Measurements from ENCODE around the gene FAM185A. TPM values are rescaled to one million over a fixed set of nuclear protein-coding genes. Genes with fewer than 3 reads are reported as not detected.

The FAM185A gene
- total and polyA plus RNA-seq, 2 of the 8 experiments (the other 6 are each of a cell fraction or from before 2014, with no cell fraction given): 5.2 to 6.6 TPM

DNA sequence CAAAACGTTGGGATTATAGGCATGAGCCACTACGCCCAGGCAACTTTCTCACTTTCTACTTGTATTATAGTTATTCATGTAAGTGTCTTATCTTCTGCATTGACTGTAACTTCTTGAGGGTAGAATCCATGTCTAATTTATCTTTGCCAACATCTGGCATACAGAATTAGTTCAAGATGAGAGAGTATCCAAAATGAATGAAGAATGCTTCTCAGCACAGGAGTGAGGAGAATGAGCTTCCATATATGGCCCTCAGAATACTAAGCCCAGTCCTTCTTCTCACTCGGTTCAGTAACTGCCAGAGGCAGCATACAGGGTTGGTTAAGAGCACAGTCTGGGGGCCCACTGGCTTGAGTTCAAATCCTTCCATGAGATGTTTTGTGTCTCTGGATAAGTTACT, 89.0 kb downstream of the FAM185A start:
- FAIRE-seq: no peak
- H3K36me3 ChIP-seq (ENCODE audit: control insufficient read depth in 2 of 4, insufficient read depth in 4 of 4, low read length in 3 of 4): no peaks in the 10 kb centered on the region
- no peak overlapping the region for H2AFZ ChIP-seq (ENCODE audit: low read length)
- no peaks in the 10 kb centered on the region for H3K23me2 ChIP-seq (ENCODE audit: low read depth, low read length)
- no peaks in the 10 kb centered on the region for H3K79me1 ChIP-seq (ENCODE audit: low read depth, low read length)
- H3K14ac ChIP-seq (ENCODE audit: insufficient read length): no peak overlapping the region
- WGBS, 2 experiments (ENCODE audit: extremely low coverage in 1 of 2, insufficient coverage in 1 of 2, insufficient read length in 1 of 2, insufficient replicate concordance in 2 of 2, low coverage in 1 of 2, low lambda C conversion rate in 2 of 2, missing lambda C conversion rate in 1 of 2): 88% methylated on average over 3 of the region's 3 CpGs; no CpG with 5 or more reads in 1 of the 2 experiments
- H2BK20ac ChIP-seq (ENCODE audit: low read length): no peak overlapping the region
- no peak overlapping the region for H4K8ac ChIP-seq (ENCODE audit: extremely low read depth, insufficient read depth, low read length)
- no peak overlapping the region for H2BK12ac ChIP-seq (ENCODE audit: low read depth, low read length)
- H3K4me2 ChIP-seq (ENCODE audit: insufficient read depth in 1 of 2, low read depth in 2 of 2, low read length in 2 of 2): no peak overlapping the region
- no peak overlapping the region for H3K4me3 ChIP-seq (ENCODE audit: extremely low read depth in 1 of 4, insufficient read depth in 2 of 4, low read depth in 3 of 4, low read length in 4 of 4)
- no peaks in the 10 kb centered on the region for H3K79me2 ChIP-seq (ENCODE audit: control insufficient read depth in 1 of 2, insufficient read depth in 2 of 2, low read length in 2 of 2)
- no peaks in the 10 kb centered on the region for H4K20me1 ChIP-seq (replicated peaks in 1 of 2; ENCODE audit: control insufficient read depth in 1 of 2, insufficient read depth in 2 of 2, low read length in 2 of 2)
- no peaks in the 10 kb centered on the region for H3K4me1 ChIP-seq (replicated peaks in 1 of 4; ENCODE audit: control insufficient read depth in 3 of 4, insufficient read depth in 4 of 4, low read length in 3 of 4)
- H2BK15ac ChIP-seq (ENCODE audit: low read length): no peak overlapping the region
- no peaks in the 10 kb centered on the region for H3K9me3 ChIP-seq (ENCODE audit: insufficient read depth in 2 of 2, low read depth in 1 of 2, low read length in 1 of 2)
- no peaks in the 10 kb centered on the region for H3K27me3 ChIP-seq (replicated peaks in 1 of 4; ENCODE audit: control insufficient read depth in 3 of 4, extremely low read depth in 1 of 4, insufficient read depth in 3 of 4, low read length in 3 of 4)
- no peak overlapping the region for H3K23ac ChIP-seq (ENCODE audit: insufficient read length)
- POLR2A ChIA-PET (ENCODE audit: partially characterized antibody): no interaction called here
- H3K18ac ChIP-seq (ENCODE audit: extremely low read depth, low read length): no peak overlapping the region
- CTCF ChIA-PET (ENCODE audit: partially characterized antibody): interaction anchor here (0.8 to 0.9 kb wide), 2 partner anchors 19 to 226 kb away, joined by 3 to 4 read pairs; no protein-coding TSS in a partner anchor
- no peak overlapping the region for H4K91ac ChIP-seq (replicated peaks; ENCODE audit: insufficient read length, low read length)
- H3K27ac ChIP-seq (ENCODE audit: low read depth, low read length): no peak overlapping the region
- no peak for TF ChIP-seq EGR1 (IDR thresholded peaks at IDR 0.05; ENCODE audit: borderline replicate concordance, low read depth, low read length)
- TF ChIP-seq NRF1 (IDR thresholded peaks at IDR 0.05; ENCODE audit: low read depth, low read length): no peak
- TF ChIP-seq CTBP2 (IDR thresholded peaks at IDR 0.05; ENCODE audit: borderline replicate concordance, insufficient read depth, insufficient read length, low read length): no peak
- TF ChIP-seq MAX (IDR thresholded peaks at IDR 0.05): no peak
- TF ChIP-seq TAF7 (optimal IDR thresholded peaks at IDR 0.05; ENCODE audit: borderline replicate concordance, low read depth, low read length): no peak
- TF ChIP-seq, protein P1, sequence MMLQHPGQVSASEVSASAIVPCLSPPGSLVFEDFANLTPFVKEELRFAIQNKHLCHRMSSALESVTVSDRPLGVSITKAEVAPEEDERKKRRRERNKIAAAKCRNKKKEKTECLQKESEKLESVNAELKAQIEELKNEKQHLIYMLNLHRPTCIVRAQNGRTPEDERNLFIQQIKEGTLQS (IDR thresholded peaks at IDR 0.05; ENCODE audit: insufficient read depth, low read depth, low read length): no peak
- no peak for TF ChIP-seq CHD1 (IDR thresholded peaks at IDR 0.05; ENCODE audit: low read depth, low read length)
- TF ChIP-seq CHD2 (IDR thresholded peaks at IDR 0.05; ENCODE audit: low read length): no peak
- no peak for TF ChIP-seq SIX5 (IDR thresholded peaks at IDR 0.05; ENCODE audit: low read depth, low read length)
- TF ChIP-seq BACH1 (IDR thresholded peaks at IDR 0.05; ENCODE audit: low read length): no peak
- no peak for TF ChIP-seq EP300 (IDR thresholded peaks at IDR 0.05; ENCODE audit: borderline replicate concordance in 1 of 2, low read depth in 2 of 2, low read length in 2 of 2)
- no peak for TF ChIP-seq RXRA (IDR thresholded peaks at IDR 0.05; ENCODE audit: insufficient read depth, low read depth, low read length)
- no peak for TF ChIP-seq SRF (IDR thresholded peaks at IDR 0.05; ENCODE audit: low read depth, low read length)
- no peak for TF ChIP-seq MAFK (IDR thresholded peaks at IDR 0.05; ENCODE audit: low read depth, low read length)
- no peak overlapping the region for H2BK5ac ChIP-seq (ENCODE audit: low read depth, low read length)
- no peak overlapping the region for H2AK5ac ChIP-seq (ENCODE audit: low read depth, low read length)
- H3K9ac ChIP-seq (replicated peaks in 1 of 4; ENCODE audit: extremely low read depth in 1 of 4, low read depth in 3 of 4, low read length in 3 of 4): no peak overlapping the region
- H4K5ac ChIP-seq (ENCODE audit: insufficient read length, low read depth, low read length): no peak overlapping the region
- no peak overlapping the region for H3K56ac ChIP-seq (replicated peaks; ENCODE audit: insufficient read length, low read depth, low read length)
- no peak overlapping the region for H3K4ac ChIP-seq (replicated peaks; ENCODE audit: insufficient read length, low read depth, low read length)
- no peak for DNase-seq (ENCODE audit: low read depth in 1 of 2, low spot score in 2 of 2)
- H2BK120ac ChIP-seq (replicated peaks; ENCODE audit: low read depth, low read length): no peak overlapping the region

Data from H1 (cell line).